NAMALWA (cell line): ENCODE data around the gene MRPL52.
"Not testable (repeated sequence)": the region's sequence is repeated elsewhere in the genome, so short reads cannot be mapped to it uniquely, and the experiment has no call there.

Experiments
- DNase-seq: peaks from one replicate; pipeline ENCODE4 v3.0.0-alpha.2; 2015; ENCODE audit warnings: low spot score

Gene MRPL52

DNA sequence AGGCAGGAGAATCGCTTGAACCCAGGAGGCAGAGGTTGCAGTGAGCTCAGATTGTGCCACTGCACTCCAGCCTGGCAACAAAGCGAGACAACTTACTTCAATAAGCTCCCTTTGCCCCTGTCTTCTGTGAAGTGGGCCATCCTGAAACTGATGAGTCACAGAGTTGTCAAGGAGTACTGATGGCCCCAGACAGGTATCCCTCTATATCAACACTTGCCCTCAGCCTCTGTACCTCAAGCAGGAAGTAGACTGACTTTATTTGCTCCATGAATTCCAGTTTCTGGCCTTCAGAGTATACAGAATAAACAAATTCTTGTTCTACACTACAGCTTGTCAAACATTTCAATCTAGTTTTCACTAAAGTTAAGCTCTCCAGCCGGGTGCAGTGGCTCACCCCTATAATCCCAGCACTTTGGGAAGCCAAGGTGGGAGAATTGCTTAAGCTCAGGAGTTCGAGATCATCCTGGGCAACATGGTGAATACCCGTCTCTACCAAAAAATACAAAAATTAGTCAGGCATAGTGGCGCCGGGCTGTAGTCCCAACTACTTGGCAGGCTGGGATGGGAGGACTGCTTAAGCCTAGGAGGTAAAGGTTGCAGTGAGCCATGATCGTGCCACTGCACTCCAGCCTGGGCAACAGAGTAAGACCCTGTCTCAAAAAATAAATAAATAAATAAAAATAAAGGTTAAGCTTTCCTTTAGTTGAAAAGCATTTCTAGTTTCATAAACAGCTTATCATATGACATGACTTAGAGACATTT is 25.5 kb downstream of the MRPL52 start:
- DNase-seq, result no peak

- DNase-seq, result no peak
These were observed 26.7 kb downstream of the MRPL52 start for GRCh38 chr14:22856428-22856827.

GRCh38 chr14:22860377-22860776 is 30.7 kb downstream of the MRPL52 start:
- DNase-seq, result not testable (repeated sequence)

DNA sequence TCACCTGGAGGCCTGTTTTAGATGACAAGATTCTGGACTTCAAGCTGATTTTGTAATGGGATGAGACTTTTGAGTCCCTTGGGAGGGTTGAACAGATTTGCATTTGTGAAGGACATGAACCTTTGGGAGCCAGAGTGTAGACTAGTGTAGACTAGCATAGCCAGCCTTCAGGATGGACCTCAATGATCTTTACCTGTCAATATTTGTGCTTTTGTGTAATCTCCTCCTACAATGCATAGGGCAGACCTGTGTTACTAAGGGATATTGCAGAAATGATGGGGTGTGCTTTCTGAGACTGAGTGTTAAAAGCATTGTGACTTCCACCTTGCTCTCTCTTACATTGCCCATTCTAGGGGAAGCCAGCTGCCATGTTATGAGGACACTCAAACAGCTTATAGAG is 32.0 kb downstream of the MRPL52 start:
- DNase-seq, result no peak

- no peak for DNase-seq
These were observed 35.3 kb downstream of the MRPL52 start for GRCh38 chr14:22864979-22865378.

DNA sequence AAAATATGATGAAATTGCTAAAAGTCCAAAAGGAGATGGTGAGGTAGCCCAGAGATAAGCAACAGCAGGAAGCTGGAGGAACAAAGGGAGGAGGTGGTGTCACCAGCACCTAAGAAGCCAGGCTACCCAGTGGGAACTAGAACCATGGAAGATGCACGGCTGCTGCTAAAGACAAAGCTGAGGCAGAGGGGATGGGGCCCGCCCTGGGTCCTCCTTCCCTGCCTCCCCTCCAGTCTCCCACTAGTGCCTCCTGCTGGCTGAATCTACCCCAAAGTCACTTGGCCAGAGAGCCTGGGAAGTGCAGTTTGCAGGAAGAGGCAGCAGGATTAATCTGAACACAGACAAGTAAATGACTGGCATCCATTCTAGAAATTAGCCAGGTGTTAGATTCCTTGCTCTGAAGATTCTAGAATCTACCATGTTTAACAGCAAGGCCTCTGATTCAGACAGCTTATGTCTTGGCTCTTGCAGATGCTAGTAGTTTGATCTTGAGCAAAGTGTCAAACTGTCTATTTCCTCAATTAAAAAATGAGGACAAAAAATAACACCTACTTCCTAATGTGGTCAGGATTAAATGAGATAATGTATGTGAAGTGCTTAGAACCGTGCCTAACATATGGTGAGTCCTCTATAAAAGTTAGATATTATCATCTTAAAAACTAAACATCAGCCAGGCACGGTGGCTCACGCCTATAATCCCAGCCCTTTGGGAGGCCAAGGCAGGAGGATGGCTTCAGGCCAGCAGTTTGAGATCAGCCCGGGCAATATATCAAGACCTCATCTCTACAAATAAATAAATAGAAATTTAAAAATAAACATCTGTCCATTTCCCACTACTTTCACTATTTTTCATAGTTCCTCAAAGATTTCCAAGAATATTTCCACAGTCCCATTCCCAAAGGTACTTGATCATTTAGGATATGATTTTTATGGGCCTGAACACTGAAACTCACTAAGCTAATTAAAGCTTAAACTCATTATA is 36.0 kb downstream of the MRPL52 start:
- no peak for DNase-seq

GRCh38 chr14:22866874-22867273 is 37.2 kb downstream of the MRPL52 start:
- no peak for DNase-seq

- DNase-seq, result no peak
These were observed 41.1 kb downstream of the MRPL52 start for GRCh38 chr14:22870811-22871223.

- peak; percentile 95 for DNase-seq
These were observed 41.7 kb downstream of the MRPL52 start, which contains the start of gene LRP10 for GRCh38 chr14:22871224-22872032. LRP10 (plus strand) TSS chr14:22871740; CDS start chr14:22872304, 564 bp downstream.

DNA sequence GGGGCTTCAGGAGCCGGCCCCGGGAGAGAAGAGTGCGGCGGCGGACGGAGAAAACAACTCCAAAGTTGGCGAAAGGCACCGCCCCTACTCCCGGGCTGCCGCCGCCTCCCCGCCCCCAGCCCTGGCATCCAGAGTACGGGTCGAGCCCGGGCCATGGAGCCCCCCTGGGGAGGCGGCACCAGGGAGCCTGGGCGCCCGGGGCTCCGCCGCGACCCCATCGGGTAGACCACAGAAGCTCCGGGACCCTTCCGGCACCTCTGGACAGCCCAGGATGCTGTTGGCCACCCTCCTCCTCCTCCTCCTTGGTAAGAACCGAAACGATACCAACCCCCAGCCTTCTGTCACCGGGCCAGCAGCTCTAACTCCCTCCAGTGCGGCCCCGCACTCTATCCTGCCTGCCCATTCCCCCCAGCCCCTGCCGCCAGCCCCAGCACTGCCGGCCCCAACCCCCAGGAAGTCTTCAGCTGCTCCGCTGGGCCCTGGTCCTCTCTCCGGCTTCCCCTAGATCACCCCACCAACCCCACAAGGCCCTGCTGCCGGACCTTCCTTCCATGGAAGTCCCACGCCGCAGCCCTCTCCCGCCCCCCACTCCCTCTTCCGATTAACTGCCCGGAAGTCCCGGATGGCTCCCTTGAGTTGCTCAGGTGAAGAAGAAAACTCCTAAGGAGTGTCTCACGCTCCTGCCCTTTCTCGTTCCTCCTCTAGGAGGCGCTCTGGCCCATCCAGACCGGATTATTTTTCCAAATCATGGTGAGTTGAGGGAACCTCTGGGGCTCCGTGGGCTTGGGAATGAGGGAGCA is 42.5 kb downstream of the MRPL52 start:
- DNase-seq, result peak; percentile 75

- no peak for DNase-seq
These were observed 43.3 kb downstream of the MRPL52 start for GRCh38 chr14:22872833-22873520.

DNA sequence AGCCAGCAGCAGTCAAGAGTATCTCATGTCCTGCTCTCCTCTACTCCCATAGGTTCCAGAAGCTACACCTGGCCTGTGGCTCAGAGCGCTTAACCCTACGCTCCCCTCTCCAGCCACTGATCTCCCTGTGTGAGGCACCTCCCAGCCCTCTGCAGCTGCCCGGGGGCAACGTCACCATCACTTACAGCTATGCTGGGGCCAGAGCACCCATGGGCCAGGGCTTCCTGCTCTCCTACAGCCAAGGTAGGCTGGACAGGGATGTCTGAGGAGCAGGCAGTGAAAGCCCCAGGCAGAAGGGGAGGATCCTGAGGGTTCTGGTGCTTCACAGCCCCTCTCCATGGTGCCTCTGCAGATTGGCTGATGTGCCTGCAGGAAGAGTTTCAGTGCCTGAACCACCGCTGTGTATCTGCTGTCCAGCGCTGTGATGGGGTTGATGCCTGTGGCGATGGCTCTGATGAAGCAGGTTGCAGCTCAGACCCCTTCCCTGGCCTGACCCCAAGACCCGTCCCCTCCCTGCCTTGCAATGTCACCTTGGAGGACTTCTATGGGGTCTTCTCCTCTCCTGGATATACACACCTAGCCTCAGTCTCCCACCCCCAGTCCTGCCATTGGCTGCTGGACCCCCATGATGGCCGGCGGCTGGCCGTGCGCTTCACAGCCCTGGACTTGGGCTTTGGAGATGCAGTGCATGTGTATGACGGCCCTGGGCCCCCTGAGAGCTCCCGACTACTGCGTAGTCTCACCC is 45.5 kb downstream of the MRPL52 start:
- DNase-seq, result no peak

- DNase-seq, result no peak
These were observed 46.1 kb downstream of the MRPL52 start for GRCh38 chr14:22875748-22876319.

GRCh38 chr14:22877000-22877501 is 47.4 kb downstream of the MRPL52 start:
- no peak for DNase-seq

GRCh38 chr14:22878271-22879246 is 48.9 kb downstream of the MRPL52 start:
- DNase-seq, result no peak

- no peak for DNase-seq
These were observed 52.4 kb downstream of the MRPL52 start for GRCh38 chr14:22882064-22882463.

GRCh38 chr14:22882529-22883172 is 53.0 kb downstream of the MRPL52 start:
- DNase-seq, result peak; percentile 56
